Esophagus squamous epithelium (tissue), 5 donors: ENCODE results near the gene SPRY2. TPM values are rescaled to one million over a fixed set of nuclear protein-coding genes. Genes with fewer than 3 reads are reported as not detected.

Experiments used
- DNase-seq: peaks from one replicate; lab custom pipeline; 2025; lab: John Stamatoyannopoulos, UW
- H3K27ac ChIP-seq, 4 donors: fragments of 200-600 bp; sonication (generic); one replicate each; pipeline ENCODE4 v1.5.1; 2016 to 2019; ENCODE audit warnings: mild to moderate bottlenecking in 1 of 4
- H3K27me3 ChIP-seq, 4 donors: fragments of 200-600 bp; sonication (generic); 1 replicate in 3 of 4; 2 replicates in 1 of 4; pipeline versions ENCODE4 v1.5.1 to v1.6.0; 2017 to 2021; ENCODE audit warnings: antibody characterized with exemption in 1 of 4
- H3K36me3 ChIP-seq, 3 donors: fragments of 200-600 bp; sonication (generic); one replicate each; pipeline ENCODE4 v1.5.1; 2016 to 2019
- H3K4me1 ChIP-seq, 3 donors: fragments of 200-600 bp; sonication (generic); one replicate each; pipeline ENCODE4 v1.5.1; 2017 to 2019
- H3K4me3 ChIP-seq, 4 donors: fragments of 200-600 bp; sonication (generic); 1 replicate in 3 of 4; 2 replicates in 1 of 4; pipeline ENCODE4 v1.5.1; 2016 to 2019; ENCODE audit warnings: mild to moderate bottlenecking in 2 of 4, moderate library complexity in 1 of 4
- H3K9me3 ChIP-seq, 3 donors: fragments of 200-600 bp; sonication (generic); one replicate each; pipeline ENCODE4 v1.5.1; 2016 to 2019
- POLR2A ChIP-seq, 4 donors: fragments of 450-650 bp; IDR thresholded peaks; one replicate each; pipeline ENCODE4 v1.6.1; 2017; ENCODE audit warnings: antibody characterized with exemption in 4 of 4, mild to moderate bottlenecking in 4 of 4, moderate library complexity in 3 of 4
- WGBS, 2 donors: methylation state at CpG; one replicate each; pipeline ENCODE4 v1.1.5; 2018; 5-methylcytosine and 5-hydroxymethylcytosine counted together
- intact Hi-C: fragments of 100-400 bp; cut with DNase I; formaldehyde crosslinking; loops from one replicate; pipeline ENCODE4 v1.15.0; 2022
- total RNA-seq, 4 donors: library from RNA; depleted of rRNA; stranded (reverse); fragments of >200 nt; gene quantifications; one replicate each; pipeline ENCODE4 v1.1.0, GENCODE V29; 2016
- TF ChIP-seq, protein P1 (sequence below), 6 experiments: fragments of 450-650 bp in 4 of 6; fragments of 200-600 bp in 2 of 6; sonication (generic) in 2 of 6; IDR thresholded peaks; one replicate each; pipeline ENCODE4 v1.5.1; 2016 to 2019; ENCODE audit warnings: antibody characterized with exemption in 6 of 6, mild to moderate bottlenecking in 4 of 6, moderate library complexity in 4 of 6
- donor health status: DM: yes; HTN: yes; CAD: no.

SPRY2 gene
- total RNA-seq, 4 donors from 2014 or later = 4.5 to 29.0 (median 16.5) TPM

DNA sequence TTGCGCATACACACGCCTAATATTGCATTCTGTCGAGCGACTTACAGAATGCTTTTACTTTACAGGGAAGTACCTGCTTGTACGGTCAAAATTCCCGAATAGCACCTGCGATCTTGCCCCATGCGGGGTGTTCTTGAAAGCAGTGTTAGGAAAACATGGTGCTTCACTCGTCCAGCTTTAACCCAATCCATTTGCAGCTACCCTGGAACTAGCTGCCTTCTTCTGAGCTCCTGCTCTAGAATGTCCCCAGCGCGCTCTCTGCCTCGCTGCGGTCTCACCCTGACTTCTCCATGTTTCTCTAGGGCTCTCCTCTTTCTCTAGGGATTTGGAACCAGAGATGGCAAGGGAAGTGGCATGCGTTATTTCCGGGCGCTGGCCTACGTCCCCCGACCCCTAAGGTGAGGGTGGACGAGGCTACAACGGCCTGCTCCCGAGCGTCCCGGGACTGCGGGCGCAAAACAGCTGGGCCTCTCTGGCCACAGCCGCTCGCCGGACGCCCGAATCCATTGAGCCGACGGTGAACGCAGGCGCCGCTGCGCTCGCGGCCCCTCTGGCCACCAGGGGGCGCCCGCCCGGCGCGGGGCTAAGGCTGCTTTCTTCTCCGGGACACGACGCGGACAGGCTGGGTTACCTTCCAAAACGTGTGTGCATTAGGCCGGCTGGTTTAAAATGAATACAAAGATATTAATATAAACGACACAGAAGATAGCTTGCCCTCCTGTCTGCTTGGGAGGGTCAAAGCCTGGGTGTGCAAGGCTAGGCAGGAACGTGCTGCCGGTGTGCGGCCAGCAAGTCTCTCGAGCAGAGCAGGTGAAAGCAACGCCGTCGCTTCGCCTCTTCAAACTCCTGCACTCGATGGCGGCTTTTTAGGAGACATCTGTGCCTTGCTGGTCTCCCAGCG lies 1.8 kb upstream of the SPRY2 start:
- H3K36me3 ChIP-seq = no peaks in the 10 kb centered on the region
- DNase-seq = no peak
- H3K4me1 ChIP-seq = peaks cover 0 to 42% (median 0%) of the 10 kb centered on the region in 3 donors
- peaks cover 0 to 5% (median 0%) of the 10 kb centered on the region in 4 donors for H3K27me3 ChIP-seq
- TF ChIP-seq POLR2A (IDR thresholded peaks at IDR 0.05) = peak in 2 of 4 donors; percentile 28 to 36
- TF ChIP-seq, protein P1, sequence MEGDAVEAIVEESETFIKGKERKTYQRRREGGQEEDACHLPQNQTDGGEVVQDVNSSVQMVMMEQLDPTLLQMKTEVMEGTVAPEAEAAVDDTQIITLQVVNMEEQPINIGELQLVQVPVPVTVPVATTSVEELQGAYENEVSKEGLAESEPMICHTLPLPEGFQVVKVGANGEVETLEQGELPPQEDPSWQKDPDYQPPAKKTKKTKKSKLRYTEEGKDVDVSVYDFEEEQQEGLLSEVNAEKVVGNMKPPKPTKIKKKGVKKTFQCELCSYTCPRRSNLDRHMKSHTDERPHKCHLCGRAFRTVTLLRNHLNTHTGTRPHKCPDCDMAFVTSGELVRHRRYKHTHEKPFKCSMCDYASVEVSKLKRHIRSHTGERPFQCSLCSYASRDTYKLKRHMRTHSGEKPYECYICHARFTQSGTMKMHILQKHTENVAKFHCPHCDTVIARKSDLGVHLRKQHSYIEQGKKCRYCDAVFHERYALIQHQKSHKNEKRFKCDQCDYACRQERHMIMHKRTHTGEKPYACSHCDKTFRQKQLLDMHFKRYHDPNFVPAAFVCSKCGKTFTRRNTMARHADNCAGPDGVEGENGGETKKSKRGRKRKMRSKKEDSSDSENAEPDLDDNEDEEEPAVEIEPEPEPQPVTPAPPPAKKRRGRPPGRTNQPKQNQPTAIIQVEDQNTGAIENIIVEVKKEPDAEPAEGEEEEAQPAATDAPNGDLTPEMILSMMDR (IDR thresholded peaks at IDR 0.05) = peak; percentile 93 to 99 (median 96)
- H3K4me3 ChIP-seq = peak overlapping the region; percentile 70 to 91 (median 83)
- H3K27ac ChIP-seq = peak overlapping the region; percentile 92 to 98 (median 96)
- intact Hi-C loops = loop anchor here (5.0 kb wide), 1 partner anchor 860 kb away; the partner anchor contains the start of gene NDFIP2
- 1 to 12% methylated on average over 25 of the region's 61 CpGs for WGBS, 2 donors
- H3K9me3 ChIP-seq = no peaks in the 10 kb centered on the region

DNA sequence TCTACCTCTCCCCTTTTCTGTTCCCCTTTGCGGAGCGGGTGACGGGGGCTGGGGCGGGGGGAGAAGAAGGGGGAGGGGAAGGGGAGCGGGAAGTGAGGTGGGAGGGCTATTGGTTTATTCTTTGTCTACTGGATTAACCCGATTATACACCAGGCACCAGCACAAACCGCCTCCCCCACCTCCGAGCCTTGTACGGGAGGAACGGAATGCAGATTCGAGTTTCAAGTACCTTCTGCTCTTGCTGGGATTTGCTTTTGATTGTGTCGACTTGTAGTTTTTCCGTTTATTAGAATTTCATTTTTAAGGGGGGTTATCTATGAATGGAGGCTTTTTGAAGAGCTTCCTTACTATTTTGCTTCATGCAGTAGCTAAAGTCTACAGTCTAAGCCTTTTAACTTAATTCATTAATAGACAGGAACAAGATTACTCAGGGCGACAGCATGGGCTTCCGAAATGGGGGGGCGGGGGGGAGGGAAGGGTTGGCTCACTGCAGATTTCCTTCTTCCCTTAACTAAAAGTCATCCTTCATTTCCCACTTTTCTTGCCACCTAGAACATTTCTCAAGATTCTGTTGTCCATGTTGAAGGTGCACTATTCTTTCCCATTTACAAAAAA lies 937 bp upstream of the SPRY2 start:
- Histone ChIP-seq H3K4me1 (peaks cover 5 to 51% (median 5%) of the 10 kb centered on the region in 3 donors), H3K27ac (peak overlapping the region; percentile 92 to 98 (median 96)), H3K36me3 (peaks cover 0 to 6% (median 0%) of the 10 kb centered on the region in 3 donors), H3K9me3 (no peaks in the 10 kb centered on the region), H3K4me3 (peak overlapping the region; percentile 70 to 91 (median 83)), H3K27me3 (peaks cover 0 to 5% (median 0%) of the 10 kb centered on the region in 4 donors)
- intact Hi-C loops = loop anchor here (5.0 kb wide), 1 partner anchor 860 kb away; the partner anchor contains the start of gene NDFIP2
- no peak for TF ChIP-seq POLR2A (IDR thresholded peaks at IDR 0.05)
- TF ChIP-seq, protein P1 (IDR thresholded peaks at IDR 0.05) = no peak
- WGBS, 2 donors = 0 to 1% methylated on average over 13 to 14 of the region's 16 CpGs
- no peak for DNase-seq

DNA sequence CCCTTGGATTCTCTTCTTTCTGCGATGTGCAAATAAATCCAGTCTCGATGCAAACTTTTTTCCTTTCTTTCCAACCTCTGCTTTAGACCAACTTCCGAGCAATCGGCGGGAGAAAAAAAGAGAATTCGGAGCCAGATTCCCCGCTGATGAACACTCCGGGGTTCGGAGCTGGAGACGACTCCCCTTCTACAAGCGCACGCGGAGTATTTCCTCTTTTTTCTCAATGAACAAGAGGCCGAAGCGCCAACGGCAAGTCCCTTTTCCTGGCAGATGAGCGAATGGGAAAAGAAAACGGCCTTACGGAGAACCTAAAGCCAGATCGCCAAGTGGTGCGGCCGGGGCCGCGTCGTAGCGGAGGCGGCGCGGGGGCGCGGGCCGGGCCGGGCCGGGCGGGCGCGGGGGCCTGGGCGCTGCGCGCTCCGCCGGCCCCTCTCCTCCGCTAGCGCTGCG lies 250 bp downstream of the SPRY2 start:
- intact Hi-C loops = loop anchor here (5.0 kb wide), 1 partner anchor 858 kb away; the partner anchor contains the start of gene NDFIP2
- peaks cover 8 to 55% (median 13%) of the 10 kb centered on the region in 3 donors for H3K4me1 ChIP-seq
- no peaks in the 10 kb centered on the region for H3K9me3 ChIP-seq
- peaks cover 0 to 6% (median 0%) of the 10 kb centered on the region in 3 donors for H3K36me3 ChIP-seq
- H3K27me3 ChIP-seq = peaks cover 0 to 5% (median 0%) of the 10 kb centered on the region in 4 donors
- WGBS, 2 donors = 0% methylated on average over 1 to 13 of the region's 45 CpGs
- H3K4me3 ChIP-seq = peak overlapping the region; percentile 70 to 91 (median 83)
- TF ChIP-seq, protein P1 (IDR thresholded peaks at IDR 0.05) = no peak
- TF ChIP-seq POLR2A (IDR thresholded peaks at IDR 0.05) = no peak
- H3K27ac ChIP-seq = peak overlapping the region; percentile 92 to 98 (median 96)
- peak; percentile 14 for DNase-seq

DNA sequence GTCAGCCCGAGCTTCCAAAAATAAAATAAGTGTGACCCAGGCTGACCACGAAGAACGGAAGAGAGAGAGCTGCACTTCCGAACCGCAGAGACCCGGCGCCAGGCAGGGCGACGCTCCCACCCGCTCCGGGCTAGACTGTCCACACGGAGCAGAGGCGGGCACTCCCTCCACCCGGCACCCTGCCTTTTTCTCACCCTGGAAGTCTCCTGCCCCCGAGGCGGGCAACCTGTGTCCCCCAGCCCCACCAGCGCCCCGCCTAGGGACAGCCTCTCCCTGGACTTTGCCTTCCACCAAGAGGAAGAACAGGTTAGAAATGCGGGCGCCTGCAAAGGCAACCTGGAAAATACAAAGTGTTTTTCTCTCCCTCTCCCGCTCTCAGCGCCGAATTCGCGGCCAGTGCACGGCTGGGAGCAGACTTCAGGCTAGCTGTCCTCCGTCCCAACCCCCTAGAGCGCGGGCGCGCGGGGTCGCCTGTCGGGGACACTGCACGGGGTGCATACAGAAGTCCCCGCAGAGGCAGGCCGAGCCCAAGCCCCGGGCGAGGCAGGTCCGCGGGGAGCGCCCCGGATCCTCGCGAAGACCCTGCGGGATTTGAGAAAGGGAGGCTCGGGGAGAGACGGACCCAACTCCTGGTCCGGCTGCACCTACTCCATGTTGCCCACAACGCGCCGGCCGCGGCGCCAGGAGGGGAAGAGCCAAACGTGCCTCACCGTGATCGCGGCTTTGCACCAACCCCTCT lies 845 bp downstream of the SPRY2 start:
- no peaks in the 10 kb centered on the region for H3K9me3 ChIP-seq
- peak overlapping the region; percentile 92 to 98 (median 96) for H3K27ac ChIP-seq
- intact Hi-C loops = loop anchor here (5.0 kb wide), 1 partner anchor 858 kb away; the partner anchor contains the start of gene NDFIP2
- TF ChIP-seq POLR2A (IDR thresholded peaks at IDR 0.05) = no peak
- TF ChIP-seq, protein P1 (IDR thresholded peaks at IDR 0.05) = no peak
- H3K4me3 ChIP-seq = peak overlapping the region; percentile 70 to 91 (median 83)
- 0 to 6% methylated on average over 16 to 22 of the region's 59 CpGs for WGBS, 2 donors
- no peak for DNase-seq
- H3K36me3 ChIP-seq = peaks cover 0 to 6% (median 0%) of the 10 kb centered on the region in 3 donors
- peaks cover 0 to 5% (median 0%) of the 10 kb centered on the region in 4 donors for H3K27me3 ChIP-seq
- peaks cover 11 to 56% (median 13%) of the 10 kb centered on the region in 3 donors for H3K4me1 ChIP-seq
